GM21526 (cell line): ENCODE measurements around the gene MYOF.
"Not testable (repeated sequence)": the region's sequence is repeated elsewhere in the genome, so short reads cannot be mapped to it uniquely, and the experiment has no call there.

Source experiments
- ATAC-seq: cut with Tn5 transposase; IDR thresholded peaks from one replicate; pipeline ENCODE4 v1.9.1; 2021; ENCODE audit warnings: moderate library complexity; ENCODE audit not compliant: unreplicated experiment, low FRiP score

The MYOF gene

GRCh38 chr10:93305122-93305521 is 177.0 kb downstream of the MYOF start:
- ATAC-seq: no peak

DNA sequence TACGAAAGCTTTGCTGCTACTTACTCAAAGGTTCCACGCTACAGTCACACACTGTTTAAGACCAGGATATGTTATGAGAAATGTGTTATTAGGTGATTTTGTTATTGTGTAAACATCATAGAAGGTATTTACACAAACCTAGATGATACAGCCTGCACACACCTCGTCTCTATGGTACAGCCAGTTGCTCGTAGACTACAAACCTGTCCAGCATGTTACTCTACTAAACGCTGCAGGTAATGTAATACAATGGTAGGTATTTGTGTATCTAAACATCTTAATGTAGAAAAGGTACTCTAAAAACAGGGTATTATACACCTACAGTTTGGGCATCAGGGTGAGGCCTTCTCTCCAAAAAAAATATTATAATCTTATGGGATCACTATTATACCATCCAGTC is 181.2 kb downstream of the MYOF start:
- no peak for ATAC-seq

DNA sequence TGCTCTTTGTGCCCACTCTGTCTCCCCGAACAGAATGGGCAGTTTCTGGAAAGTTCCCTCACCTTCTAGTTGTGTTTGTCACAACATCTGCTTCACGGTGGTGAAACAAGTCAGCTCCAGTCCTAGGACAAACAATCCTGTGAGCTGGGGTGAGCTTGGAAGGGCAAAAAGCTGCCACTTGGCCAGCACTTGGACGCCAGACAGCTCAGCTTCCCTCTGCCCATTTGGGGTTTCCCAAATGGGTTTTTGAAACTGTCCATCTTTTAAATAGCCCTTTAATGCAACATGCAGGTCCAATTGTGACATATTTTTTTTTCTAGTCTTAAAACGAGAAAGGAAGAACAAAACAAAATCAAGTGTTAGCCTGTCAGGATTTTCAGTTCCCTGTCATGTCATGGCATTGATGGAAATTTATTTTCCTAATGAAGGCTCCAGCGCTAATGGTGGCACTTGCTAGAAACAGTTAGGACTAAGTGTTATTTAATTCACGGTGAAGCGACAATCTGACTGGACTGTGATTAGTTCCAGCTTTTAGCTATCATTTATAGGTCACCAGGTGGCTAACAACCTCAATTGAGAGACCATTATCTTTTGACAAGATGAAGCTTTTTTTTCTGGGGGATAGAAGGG is 181.7 kb downstream of the MYOF start:
- ATAC-seq: no peak

- ATAC-seq: no peak
These were observed 182.4 kb downstream of the MYOF start for GRCh38 chr10:93299606-93300287.

DNA sequence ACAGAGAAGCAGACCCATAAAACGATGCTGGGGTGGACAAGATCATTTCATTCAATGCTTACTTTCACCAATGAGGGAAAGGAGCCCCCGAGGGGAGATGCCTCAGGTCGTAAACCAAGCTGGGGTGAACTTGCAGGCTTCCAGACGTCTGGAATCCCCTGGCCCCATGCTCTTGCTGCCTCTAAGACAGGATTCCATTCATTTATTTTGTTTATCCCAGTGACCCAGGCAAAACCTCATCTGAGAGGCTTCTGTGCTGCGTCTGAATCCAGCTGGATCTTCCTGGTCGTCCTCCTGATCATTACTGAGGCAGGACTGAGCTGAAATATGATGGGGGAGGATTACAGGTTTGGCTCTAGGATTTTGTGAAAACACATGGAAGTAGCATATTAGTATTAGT is 182.9 kb downstream of the MYOF start:
- ATAC-seq: no peak

DNA sequence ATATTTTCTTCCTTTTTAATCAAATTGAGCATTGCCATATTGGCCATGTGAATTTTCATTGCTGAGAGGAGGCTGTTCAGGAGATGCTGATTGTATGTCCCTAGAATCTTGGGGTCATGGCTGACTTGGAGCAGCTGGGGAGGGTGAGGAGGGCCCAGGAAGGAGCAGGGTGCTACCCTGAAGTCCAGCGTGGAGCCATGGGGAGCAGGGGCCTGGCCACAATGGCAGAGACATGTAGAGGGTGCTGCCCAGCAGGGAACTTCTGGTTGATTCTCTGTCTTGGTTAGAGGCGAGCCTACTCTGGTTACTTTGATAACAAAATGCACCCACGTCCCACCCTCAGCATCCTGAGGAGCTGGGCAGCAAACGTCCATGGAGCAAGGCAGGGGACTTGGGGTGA is 186.0 kb downstream of the MYOF start:
- ATAC-seq: no peak

GRCh38 chr10:93293999-93294398 is 188.1 kb downstream of the MYOF start:
- no peak for ATAC-seq

DNA sequence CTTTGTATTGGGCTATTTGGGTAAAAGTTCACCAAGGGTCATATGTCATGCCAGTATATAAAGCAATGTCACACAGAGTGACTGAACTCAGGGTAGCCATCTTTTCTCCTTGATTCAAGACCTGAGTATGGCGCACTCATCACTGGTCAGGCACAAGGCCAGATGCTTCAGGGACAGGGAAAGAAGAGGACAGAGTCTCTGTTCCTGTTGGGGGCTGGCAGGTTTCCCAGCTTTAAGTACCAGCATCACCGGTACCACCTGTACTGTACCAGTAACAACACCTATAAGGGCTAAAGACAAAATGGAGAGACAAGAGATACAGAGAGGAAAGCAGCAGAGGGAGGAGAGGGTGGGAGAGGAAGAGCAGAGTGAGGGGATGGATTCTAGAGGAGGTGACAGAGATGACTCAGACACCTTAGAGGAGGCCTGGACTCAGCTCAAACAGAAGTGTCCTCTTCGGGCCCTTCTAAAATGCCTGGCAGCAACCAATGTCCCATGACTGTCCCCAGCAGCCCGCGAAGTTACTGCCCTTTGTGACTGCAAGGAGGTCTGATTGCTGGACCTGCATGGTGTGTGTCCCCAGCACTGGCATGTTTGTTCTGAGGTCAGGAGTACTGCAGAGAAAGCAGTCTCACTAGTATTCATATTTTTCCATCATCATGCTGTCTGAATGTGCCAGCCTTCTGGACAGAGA is 191.3 kb downstream of the MYOF start:
- ATAC-seq: no peak

DNA sequence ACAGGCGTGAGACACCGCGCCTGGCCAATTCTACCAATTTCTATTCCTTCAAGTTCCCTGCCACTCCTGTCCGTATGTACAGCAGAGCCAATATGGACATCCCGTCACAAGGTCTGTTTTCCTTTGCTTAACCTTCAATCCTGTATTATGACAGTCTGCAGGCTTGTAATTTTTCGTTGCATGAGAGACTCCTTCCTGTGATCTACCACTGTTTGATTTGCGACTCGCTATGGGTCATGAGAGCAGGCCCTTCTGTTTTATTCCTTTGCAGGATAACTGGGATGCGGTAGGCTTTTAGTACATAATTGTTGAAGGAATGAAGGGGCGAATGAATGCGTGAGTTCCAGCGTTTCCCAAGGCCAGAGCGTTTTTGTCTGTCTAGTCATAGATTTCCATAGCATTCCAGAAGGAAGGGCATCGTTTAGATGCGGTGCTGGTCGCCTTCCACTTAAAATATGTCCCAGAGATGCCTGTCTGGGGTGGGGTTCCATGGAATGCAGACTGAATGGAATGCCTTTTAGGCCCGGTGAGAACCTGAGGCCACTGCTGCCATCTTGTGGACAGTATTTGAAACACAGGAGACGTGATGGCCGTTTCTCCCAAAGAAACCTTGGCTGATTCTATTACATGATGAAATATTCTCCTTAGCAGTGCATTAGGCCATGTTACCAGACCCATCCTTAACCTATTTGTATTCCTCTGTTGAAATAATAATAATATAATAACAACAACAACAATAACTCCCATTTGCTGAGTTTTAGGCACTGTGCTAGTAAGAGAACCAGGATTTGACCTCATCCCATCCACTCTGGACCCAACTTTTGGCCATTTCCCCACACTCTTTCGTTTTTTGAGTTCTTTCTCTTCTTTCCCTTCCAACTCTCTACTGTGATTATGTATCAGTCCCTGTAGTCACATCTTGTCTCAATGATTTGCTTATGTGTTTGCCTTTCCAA is 193.2 kb downstream of the MYOF start:
- ATAC-seq: no peak

GRCh38 chr10:93287775-93288174 is 194.4 kb downstream of the MYOF start:
- no peak for ATAC-seq

DNA sequence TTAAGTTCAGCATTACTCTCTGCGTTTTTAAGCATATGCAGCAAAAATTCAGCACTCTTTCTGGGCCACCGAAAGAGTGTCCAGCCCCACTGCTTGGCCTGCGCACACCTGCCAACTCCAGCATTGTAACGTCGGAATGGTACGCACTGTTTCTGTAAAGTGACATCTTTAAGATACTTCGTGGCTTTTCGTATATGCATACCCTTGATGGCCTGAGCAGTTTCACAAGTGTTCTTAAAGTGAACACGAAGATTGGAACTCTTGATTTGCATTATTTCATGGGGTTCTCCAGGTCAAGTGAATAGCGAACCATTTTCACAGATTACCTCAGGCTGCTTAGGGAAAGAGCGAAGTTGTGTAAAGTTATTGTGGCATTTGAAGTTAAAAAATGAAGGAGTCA is 197.9 kb downstream of the MYOF start:
- ATAC-seq: not testable (repeated sequence)

GRCh38 chr10:93281367-93281720 is 200.8 kb downstream of the MYOF start:
- no peak for ATAC-seq

- ATAC-seq: no peak
These were observed 201.3 kb downstream of the MYOF start for GRCh38 chr10:93280699-93281366.

DNA sequence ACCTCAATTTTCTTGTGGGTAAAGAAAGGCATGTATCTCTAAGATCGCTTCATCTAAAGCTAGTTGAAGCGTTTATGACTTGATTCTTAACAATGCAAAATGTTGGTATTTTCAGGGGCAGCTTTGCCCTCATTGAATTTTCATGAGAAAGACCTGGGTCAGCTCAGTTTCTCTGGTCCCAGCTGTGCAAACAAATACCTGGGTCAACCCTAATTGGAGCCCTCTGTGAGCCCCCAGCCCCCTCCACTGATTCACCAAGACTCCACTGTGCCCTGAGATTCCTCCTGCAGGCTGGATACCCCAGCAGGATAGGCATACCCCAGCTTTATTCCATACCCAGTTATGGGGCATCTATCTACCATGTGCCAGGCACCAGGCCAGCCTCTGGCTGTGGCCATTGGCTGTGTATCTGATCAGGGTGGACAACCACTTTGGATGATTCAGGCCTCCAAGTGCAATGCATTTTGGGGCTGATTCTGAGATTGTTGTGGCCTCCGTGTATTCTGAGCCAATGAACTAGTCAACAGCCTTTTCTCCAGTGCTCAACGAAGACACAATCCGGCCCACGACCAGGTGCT is 201.9 kb downstream of the MYOF start:
- no peak for ATAC-seq

DNA sequence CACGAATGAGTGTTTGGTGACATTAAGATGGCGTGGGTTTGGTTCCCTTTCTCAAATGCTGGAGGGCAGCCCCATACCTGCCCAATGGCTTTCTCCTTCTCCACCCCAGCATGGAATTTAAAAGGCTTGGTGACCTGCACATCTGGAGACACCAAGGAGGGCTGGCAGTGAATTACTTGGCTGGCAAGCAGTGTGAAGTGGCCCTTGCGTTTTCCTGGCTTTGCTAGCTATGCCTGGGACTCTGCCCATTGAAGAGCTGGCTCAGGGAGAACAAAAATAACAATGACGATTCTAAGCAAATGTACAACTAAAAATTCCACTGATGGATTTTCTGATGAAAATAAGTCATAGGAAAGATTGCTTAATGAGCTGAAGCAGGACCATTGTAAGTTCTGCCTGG is 204.8 kb downstream of the MYOF start:
- no peak for ATAC-seq

DNA sequence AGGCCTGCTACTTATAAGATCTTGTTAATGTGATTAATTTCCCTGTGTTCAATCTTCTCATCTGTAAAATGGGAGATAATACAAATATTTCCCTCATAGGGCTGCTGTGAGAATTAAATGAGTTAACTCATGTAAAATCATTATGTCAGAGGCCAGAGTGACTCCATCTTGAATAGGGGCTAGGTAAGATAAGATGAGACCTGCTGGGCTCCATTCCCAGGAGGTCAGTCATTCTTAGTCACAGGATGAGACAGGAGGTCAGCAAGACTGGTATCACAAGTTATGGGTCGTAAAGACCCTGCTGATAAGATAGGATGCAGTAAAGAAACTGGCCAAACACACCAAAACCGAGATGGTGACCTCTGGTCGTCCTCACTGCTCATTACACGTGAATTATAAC is 207.7 kb downstream of the MYOF start:
- no peak for ATAC-seq

DNA sequence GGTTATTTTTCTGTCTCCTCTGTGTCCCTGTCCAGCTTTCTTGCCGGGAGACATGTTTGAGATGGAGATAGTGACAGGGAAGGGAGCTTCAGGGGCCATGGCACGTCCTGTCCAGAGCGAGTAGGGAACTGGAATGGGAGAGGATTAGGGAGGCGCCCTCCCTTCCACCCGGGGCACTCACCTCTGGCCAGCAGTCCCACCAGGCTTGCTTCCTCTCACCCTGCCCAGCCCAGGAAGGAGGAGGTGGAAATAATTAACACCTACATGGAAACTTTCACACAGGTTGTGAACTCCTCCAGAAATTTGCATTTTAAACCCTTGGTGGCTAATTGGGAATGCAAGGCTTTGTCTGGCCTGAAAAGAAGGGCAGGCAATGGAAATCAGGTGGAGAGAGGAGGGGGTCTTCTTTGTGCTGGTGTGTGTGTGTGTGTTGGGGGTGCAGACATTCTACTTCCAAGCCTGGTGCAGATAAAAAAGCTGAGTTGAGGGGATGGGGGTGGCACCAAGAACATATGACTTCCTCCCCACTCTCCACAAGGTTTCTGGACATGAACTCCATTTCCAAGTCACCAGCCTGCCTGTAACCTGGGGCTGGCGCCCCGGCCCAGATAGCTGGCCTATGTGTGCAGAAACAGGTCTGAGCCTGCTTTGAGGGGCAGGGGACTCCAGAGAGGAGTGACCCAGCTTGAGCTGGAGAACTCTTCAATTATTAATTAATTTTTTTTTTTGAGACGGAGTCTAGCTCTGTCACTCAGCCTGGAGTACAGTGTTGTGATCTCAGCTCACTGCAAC is 209.1 kb downstream of the MYOF start:
- no peak for ATAC-seq

- ATAC-seq: no peak
These were observed 210.8 kb downstream of the MYOF start for GRCh38 chr10:93271347-93271746.

DNA sequence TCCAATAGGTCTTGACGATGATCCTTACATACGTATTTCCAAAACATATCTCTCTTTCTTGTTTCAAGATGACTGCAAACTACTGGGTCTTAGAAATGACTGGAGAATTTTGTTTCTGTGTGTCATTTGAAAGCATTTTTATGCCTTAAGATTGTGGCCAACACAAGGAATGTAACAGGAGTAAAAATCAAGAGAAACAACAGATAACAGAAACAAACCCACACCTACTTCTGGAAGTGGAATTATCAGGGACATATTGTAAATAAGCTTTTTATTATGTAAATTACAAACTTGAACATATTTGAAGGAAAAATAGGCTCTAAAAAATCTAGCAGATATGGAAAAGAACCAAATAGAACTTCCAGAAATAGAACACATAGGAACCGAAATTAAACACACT is 212.9 kb downstream of the MYOF start:
- ATAC-seq: no peak
